Kidney tubule cell (primary cell): ENCODE data around the gene SPRR1A.

Source experiments
- DNase-seq: peaks from one replicate; pipeline ENCODE4 v3.0.0-alpha.2; 2018; ENCODE audit warnings: low spot score

Gene SPRR1A, protein sequence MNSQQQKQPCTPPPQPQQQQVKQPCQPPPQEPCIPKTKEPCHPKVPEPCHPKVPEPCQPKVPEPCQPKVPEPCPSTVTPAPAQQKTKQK

GRCh38 chr1:152983743-152984142, at the start of gene SPRR1A:
Gene SPRR1A (plus strand): TSS chr1:152984081. CDS start chr1:152985231, 1,150 bp downstream.
- DNase-seq, result peak; percentile 1

DNA sequence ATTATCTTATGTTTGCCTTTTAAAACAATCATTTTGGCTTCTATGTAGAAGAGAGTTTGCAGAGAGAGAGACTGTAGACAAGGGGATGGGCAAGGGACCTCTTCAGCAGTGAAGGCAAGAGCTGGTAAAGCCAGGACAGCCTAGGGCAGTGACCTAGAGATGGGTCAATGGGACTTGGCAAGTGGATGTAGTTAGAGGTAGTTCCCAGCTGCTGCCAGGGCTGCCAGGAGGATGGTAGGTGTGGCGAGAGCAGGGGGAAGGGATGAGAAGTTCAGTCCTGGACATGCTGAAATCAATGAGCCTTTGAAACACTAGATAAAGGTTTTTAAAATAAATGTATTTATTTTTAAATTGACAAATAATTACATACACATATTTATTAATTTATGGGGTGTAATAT, 43.3 kb upstream of the SPRR1A start:
- no peak for DNase-seq

GRCh38 chr1:152941037-152941711, 42.7 kb upstream of the SPRR1A start:
- DNase-seq, result no peak

DNA sequence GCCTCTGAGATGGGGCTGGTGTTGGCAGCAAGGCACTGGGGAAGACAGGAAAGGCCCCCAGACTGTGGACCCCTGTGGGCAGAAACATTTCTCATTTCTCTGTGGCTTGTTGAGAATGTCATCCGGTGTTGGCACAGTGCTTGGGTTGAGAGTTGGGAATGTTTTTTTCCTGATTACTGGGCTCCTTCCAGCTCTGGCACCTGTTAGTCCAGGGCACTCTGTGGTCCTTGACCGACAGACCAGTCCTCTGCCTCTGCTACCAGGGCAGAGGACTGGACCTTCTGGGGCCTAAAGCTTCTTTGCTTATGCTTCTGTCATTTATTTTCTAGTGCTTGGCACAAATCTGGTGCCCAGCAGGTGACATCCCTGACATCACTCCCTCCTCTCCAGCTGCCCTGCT, 41.7 kb upstream of the SPRR1A start:
- DNase-seq, result no peak

GRCh38 chr1:152946248-152946647, 37.6 kb upstream of the SPRR1A start:
- DNase-seq, result no peak

GRCh38 chr1:152946651-152947256, 37.1 kb upstream of the SPRR1A start, which contains the start of gene SPRR5:
Gene SPRR5 (plus strand): TSS chr1:152947206. CDS start chr1:152948555, 1,349 bp downstream.
- no peak for DNase-seq

- no peak for DNase-seq
Observed at GRCh38 chr1:152951711-152952110, 32.2 kb upstream of the SPRR1A start.

DNA sequence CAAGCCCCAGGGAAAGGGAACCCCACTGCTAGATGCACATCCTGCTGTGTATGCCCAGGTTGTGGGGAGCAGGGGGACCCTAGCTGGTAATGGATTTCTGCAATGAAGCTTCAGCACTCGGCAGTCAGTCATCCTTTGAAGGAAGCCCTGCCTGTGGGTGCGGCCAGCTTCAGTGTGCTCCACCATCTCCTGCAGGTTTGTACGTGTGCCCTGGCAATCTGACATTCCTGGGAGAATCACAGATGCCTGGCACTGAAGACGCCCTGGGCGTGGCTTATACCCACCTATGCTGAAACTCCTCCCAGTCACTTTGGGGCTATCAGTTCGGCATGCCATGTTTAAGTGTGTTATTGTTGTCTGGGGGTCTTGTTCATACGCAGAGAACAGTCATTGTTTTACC, 30.1 kb upstream of the SPRR1A start:
- DNase-seq, result no peak

DNA sequence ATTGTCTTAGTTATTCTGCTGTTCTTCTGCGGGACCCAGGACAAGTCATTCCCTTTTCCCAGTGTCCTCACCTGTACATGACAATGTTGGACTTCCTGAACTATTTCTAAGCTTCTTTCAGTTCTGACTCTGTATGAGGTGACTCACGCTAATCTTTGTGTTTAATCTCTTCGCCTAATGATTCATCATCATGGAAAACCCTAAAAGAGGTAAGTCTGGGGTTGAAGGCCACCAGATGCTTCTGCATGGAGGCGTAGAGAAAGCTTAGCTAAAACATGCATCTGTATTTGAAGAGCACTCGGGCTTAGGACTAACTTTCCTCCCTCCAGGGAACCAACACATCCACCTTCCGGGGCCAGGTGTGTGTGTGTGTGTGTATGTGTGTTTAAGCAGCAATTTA, 29.4 kb upstream of the SPRR1A start:
- DNase-seq, result peak; percentile 10

GRCh38 chr1:152957561-152957960, 26.3 kb upstream of the SPRR1A start:
- no peak for DNase-seq

GRCh38 chr1:152959273-152959672, 24.6 kb upstream of the SPRR1A start:
- no peak for DNase-seq

DNA sequence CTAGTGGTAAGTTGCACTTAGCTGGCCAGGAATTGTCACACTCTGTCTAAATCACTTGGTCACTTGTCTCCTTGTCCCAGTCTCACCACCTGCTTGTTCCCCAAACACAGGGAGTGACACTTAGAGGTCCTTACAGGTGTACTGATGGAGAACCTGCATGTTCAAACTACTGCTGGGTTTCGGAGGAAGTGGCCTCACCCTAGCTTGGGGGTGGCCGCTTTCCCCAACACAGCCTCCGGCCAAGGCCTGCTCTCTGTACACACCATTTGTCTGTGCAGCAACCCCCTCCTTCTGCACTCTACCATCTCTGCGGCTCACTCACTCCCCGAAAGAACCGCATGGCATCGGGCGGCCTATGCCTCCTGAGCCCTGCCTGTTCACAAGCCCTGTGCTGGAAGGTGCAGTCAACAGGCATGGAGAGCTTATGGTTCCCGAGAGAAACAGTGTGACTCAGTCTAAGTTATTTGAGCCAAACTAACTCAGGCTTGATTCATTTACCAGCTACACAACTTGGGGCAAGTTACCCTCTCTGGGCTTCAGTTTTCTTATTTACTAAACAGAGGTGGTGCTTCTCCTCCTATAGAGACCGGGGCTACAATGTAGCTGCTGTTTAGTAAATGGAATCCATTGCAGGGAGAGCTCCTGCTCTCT, 24.0 kb upstream of the SPRR1A start:
- no peak for DNase-seq

DNA sequence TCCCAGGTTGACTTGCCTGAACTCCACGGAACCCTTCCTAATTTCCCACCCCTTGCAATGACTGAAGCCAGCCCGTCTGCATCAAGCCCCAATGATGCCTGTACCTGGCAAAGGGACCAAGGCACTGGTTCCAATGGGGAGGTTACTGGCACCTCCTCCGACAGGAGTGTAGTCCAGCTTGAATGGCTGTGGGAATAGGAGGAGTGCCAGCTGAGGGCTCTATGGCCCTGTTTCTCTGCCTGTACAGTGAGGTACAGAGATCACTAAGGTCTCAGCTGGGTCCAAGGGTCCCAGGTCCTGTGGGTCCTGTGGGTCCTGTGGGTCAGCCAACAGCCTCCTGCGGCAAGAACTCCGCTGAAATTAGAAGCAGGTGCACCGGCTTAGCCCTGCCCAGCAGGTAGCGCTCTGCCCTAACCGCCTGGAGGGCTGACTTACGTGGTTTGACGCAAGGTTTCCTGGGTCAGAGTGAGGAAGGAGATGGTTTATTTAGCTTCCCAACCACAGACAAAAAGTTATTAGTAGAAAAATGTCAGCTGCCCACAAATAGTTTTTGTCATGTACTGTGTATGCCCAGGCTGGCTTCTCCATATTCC, 23.3 kb upstream of the SPRR1A start:
- DNase-seq, result no peak

- no peak for DNase-seq
Observed at GRCh38 chr1:152961226-152961891, 22.5 kb upstream of the SPRR1A start.

DNA sequence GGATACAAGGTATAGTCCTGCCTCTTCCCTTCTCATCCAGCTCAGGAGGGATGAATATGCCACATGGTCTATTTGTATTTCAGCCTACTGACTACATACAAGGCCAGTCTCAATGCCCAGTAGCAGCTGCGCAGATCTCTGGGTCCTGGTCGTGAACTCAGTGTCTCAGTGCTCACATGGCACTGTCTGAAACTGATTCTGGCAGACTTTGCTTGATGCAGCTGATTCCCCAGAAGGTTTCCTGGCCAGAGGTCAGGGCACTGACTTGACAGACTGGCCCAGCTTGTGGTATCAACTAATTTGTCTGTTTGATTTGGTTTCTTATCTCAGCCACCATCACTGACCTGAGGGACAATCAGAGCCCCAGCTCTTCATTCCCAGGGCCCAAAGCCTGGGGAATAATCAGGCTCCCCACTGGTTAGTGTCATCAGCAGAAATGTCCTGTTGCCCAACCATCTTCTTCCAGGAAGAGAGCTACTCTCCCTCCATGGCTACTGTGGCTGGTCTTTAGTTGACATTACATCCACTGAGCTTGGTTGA, 20.9 kb upstream of the SPRR1A start:
- no peak for DNase-seq

GRCh38 chr1:152964536-152964935, 19.3 kb upstream of the SPRR1A start:
- DNase-seq, result peak; percentile 11

GRCh38 chr1:152965853-152966252, 18.0 kb upstream of the SPRR1A start:
- no peak for DNase-seq

- DNase-seq, result no peak
Observed at GRCh38 chr1:152967201-152967600, 16.7 kb upstream of the SPRR1A start.

DNA sequence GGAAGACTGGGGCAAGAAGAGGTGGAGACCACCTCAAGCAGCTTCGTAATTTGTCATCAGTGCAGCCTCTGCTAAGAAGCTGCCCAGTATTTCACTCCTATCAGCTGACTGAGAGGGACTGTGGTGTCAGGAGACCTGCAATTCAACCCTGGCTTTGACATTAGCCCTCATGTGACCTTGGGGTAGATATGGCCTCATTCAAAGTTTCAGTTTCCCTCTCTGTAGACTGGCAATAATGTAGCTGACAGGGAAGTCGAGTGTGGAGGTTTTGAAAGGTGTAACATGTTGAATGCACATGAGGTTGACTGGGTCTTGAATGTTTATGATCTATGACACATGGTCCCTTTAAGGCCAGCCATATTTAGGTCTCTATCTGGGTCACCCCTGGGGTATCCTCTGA, 15.6 kb upstream of the SPRR1A start:
- no peak for DNase-seq

DNA sequence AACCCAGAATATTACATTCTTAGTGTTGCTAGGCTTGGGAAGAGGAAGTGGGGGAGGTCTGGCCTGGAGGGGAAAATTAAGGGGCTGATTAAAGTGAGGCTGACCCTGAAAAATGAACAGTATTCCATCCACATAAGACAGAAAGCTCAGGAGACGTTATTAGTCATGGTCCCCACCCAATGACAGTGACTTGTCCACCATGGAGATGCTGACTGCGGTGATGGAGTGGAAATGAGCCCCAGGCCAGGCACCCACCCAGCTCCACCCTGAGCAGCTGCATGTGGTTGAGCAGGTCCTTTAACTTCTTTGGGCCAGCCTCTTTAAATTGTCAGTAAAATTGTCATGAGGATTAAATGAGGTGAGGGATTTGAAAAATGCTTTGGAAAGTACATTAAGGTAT, 14.8 kb upstream of the SPRR1A start:
- no peak for DNase-seq

DNA sequence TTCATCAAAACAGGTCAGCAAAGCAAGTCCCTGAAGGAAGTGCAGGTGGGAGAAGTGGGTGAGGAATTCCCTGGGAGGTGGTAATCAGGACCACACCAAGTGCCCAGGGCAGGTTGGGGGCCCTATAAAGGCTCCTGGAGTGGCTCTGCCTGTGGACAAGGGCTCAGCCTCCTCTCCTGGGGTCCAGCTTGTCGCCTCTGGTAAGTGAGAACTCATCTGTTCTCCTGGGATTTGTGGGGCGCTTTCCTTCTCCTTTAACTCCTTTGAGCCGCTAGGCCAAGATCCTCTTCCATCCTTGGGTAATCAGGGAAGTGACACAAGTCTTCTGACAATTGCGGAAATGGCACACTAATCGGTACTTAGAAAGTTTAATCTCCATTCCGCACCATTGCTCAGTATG, 13.4 kb upstream of the SPRR1A start, which contains the start of gene SPRR4:
SPRR4 (plus strand) TSS at position 154 of the 400 bp plus-strand sequence. CDS start 1,243 bp downstream, outside the sequence.
- no peak for DNase-seq
